ENCODE results near the gene ADAMTS15.

The ADAMTS15 gene

GRCh38 chr11:130464291-130464812 lies 15.9 kb downstream of the ADAMTS15 start:
- DNase-seq: no peak

- no peak for DNase-seq
Observed at GRCh38 chr11:130465263-130465662, 16.8 kb downstream of the ADAMTS15 start.

- DNase-seq: no peak
Observed at GRCh38 chr11:130467116-130467900, 18.9 kb downstream of the ADAMTS15 start.

- no peak for DNase-seq
Observed at GRCh38 chr11:130469181-130469580, 20.7 kb downstream of the ADAMTS15 start.

GRCh38 chr11:130470832-130471706 lies 22.6 kb downstream of the ADAMTS15 start:
- DNase-seq: no peak

DNA sequence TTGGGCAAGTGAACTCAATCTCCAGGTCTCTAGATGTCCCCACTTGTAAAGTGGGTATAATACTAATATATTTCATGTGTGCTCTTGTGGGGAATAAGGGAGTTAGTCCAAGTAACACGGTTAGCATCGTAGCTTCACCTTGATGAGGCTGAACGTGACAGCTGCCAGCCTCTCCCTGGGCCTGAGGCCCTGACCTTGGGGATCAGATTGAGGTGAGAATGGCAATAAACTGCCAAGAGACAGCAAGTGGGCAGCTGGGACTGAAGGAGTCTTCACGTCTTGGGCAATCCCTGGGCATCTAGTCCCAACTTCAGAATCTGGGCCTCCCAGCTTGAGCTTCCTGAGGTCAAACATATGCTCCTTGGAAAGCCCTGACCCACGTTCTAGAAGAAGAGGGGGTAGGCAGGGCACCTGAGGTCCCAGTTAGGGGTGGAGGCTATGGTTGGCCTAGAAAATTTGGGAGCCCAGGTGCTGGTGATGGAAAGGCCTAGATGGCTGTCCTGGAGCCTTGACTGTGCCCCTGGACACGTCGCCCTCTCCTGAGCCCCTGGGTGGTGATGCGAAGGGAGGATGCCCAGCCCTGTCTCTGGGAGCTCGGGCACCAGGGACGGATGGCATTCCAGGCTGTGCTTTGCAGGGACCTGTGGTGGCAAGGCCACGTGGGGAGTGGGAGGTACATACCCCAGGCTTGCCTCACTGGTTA lies 23.4 kb downstream of the ADAMTS15 start:
- no peak for DNase-seq

- DNase-seq: no peak
Observed at GRCh38 chr11:130472434-130472961, 24.1 kb downstream of the ADAMTS15 start.

DNA sequence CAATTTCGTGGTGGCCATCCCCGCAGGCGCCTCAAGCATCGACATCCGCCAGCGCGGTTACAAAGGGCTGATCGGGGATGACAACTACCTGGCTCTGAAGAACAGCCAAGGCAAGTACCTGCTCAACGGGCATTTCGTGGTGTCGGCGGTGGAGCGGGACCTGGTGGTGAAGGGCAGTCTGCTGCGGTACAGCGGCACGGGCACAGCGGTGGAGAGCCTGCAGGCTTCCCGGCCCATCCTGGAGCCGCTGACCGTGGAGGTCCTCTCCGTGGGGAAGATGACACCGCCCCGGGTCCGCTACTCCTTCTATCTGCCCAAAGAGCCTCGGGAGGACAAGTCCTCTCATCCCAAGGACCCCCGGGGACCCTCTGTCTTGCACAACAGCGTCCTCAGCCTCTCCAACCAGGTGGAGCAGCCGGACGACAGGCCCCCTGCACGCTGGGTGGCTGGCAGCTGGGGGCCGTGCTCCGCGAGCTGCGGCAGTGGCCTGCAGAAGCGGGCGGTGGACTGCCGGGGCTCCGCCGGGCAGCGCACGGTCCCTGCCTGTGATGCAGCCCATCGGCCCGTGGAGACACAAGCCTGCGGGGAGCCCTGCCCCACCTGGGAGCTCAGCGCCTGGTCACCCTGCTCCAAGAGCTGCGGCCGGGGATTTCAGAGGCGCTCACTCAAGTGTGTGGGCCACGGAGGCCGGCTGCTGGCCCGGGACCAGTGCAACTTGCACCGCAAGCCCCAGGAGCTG lies 24.8 kb downstream of the ADAMTS15 start:
- no peak for DNase-seq

DNA sequence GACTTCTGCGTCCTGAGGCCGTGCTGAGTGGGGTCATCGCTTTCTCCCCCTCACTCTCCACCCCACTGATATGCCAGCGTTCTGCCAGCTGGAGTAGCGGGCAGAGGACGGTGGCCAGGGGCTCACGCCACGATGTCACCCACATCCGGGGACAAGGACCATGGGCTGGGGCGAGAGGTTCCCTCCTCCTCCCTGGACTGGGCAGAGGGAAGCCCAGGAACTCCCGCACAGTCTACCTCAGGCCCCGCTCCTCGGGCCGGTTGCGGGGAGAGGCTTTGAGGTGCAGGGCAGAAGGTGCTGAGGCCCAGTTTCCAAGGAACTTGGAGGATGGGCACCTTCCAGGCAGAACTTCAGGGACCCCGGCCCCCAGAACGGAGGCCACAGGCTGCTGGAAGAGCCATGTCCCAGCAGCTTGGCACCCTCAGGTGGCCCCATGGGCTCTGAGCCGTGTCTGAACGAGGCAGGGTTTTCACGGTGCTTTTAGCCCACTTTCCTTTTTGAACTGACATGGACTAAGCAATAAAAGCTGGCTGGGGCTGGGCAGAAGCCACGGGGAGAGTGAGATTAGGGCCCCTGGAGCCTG lies 25.4 kb downstream of the ADAMTS15 start:
- no peak for DNase-seq

DNA sequence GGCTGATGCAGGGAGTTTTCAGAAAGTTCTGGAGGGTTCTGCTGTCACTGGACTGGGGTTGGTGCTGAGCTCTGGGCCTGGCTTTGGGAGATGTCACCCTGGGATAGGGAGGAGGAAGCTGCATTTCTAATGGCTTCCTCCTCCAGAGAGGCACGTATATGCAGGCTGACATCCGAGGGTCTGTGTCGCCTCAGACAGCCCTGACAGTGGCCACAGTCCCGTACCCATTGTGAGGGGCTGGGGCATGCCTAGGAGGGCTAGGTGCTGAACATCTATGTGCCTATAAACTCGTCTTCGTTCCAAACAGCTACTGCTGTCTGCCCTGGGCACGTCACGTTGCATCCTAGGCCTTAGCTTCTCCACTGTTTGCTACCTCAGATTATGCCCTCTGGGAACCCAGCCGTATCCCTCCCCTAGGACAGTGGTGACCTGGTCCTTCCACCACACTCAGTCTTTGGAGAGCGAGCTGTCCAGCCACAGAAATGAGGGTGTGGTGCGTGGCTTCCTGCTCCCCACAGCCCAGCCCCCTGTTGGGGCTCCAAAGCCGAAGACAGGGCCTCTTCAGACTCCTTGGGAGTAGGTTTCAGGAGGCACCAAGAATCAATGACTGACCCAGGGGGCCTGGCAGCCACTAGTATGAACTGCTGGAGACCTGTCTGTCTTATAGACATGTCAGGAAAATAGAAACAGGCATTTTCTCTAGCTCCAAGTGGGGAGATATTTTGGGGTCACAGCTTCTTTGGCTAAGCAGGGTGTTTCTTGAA lies 26.4 kb downstream of the ADAMTS15 start:
- no peak for DNase-seq

- no peak for DNase-seq
Observed at GRCh38 chr11:130475426-130476053, 27.1 kb downstream of the ADAMTS15 start.

DNA sequence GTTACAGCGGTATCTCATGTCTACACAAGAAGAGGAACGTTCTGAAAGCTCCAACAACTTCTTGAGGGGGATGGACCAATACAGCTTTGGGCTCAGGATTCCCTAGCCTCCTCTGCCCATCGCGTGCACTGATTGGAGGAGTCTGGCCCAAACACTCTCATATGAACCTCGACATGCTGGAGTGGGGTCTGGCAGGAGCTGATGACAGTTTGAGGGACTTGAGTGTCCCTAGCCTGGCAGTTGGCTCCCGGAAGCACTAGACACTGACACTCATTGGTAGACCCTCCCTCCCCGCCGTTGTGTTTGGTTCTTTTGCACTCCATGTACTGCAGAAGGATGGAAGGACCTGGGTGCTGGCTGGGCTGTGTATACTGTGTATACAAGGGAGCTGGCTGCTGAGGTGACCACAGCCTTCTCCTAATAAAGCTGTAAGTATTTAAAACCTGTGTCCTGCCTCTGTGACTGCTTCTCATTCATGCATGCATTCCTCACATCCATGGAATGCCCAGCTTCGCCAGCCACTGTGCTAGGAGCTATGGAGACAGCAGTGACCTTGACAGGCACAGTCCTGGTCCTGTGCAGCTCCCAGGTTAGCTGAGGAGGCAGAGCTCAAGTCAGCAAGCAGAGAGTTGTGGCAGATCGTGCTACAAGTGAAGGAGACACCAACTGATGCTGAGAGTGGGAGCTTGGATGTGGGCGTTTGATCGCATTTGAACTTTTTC lies 27.9 kb downstream of the ADAMTS15 start:
- DNase-seq: no peak

GRCh38 chr11:130476922-130477491 lies 28.6 kb downstream of the ADAMTS15 start:
- DNase-seq: no peak

- DNase-seq: no peak
Observed at GRCh38 chr11:130477586-130478203, 29.2 kb downstream of the ADAMTS15 start.

DNA sequence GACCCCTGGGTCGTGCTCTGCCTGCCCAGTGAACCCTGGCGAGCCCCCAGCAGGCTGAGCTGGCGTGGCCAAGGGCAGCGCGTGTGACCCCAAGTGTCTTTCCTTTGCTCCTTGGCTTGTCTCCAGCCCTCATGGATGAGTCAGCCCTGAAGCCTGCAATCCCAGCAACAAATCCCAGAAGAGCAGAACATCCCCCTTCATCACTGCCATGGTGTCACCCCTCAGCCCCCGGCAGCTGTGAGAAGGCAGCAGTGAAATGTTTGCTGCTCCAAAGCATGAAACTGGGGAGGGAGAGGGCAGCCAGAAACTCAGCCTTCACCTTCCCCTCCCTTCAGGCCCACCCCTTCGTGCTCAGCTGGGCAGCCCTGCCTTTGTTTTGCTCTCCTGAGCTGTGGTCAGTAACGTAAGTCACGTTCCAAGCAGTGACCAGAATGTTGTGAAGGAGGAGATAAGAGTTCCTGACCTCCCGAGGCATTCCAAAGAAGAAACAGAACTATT lies 29.8 kb downstream of the ADAMTS15 start:
- no peak for DNase-seq

DNA sequence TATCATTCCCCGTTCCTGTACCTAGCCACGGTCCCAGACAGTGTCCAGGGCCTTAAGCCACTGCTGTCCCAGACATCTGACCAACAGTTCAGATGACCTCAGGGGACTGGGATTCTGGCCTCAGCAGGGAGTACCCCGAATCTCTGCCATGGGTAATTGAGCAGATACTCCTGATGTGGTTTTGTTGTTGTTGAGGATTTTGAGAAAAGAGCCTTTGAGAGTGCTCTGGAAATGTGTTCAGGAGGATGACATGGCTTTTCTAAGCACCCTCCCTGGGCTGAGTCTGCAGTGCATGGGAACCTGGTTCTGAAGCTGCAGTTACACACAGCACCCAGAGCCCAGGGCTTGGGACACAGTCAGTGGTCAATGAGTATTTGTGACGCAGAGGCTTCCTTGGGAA lies 30.4 kb downstream of the ADAMTS15 start:
- no peak for DNase-seq

DNA sequence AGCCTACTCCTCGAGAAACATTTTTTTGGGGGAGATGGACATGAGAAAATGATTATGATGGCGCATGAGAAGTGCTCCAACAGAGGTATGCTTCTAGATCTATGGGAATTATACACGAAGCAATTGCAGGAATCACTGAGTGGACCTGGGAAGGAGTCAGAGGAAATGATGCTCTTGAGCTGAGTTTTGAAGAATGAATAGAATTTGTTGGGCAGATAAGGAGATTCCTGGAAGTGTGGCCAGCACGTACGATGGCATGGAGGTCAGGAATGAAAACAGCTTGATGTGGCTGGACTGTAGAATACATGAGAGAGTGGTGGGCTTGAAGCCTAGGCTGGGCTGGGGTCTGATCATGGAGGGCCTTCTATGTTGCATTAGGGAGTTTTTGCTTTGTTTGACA lies 31.7 kb downstream of the ADAMTS15 start:
- no peak for DNase-seq

- no peak for DNase-seq
Observed at GRCh38 chr11:130480711-130481140, 32.3 kb downstream of the ADAMTS15 start.

DNA sequence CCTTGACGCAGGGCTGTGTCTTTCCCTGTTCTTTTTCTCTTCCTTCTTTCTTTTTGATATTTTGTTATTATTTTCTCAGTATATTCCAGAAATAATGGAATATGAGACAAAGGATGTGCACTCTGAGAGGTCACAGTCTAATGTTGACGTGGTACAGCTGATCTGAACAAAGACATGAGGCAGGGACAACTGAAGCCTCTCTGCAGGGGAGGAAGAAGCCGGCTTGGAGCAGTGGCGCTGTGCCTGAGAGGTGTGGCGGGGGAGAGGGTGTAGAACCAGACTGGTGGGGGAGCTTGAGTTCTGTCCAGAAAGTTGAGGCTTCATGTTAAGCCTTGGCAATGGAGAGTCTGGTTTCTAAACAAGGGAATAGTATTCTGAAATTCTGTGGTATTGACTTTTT lies 34.7 kb downstream of the ADAMTS15 start:
- DNase-seq: no peak

Data from NCI-H2081 (cell line).